GM19372 (cell line): ENCODE measurements around the gene SMIM12.

Experiments used
- ATAC-seq: cut with Tn5 transposase; IDR thresholded peaks from one replicate; pipeline ENCODE4 v1.9.1; 2021; ENCODE audit warnings: mild to moderate bottlenecking, low read depth, moderate library complexity; ENCODE audit not compliant: unreplicated experiment

SMIM12 gene

DNA sequence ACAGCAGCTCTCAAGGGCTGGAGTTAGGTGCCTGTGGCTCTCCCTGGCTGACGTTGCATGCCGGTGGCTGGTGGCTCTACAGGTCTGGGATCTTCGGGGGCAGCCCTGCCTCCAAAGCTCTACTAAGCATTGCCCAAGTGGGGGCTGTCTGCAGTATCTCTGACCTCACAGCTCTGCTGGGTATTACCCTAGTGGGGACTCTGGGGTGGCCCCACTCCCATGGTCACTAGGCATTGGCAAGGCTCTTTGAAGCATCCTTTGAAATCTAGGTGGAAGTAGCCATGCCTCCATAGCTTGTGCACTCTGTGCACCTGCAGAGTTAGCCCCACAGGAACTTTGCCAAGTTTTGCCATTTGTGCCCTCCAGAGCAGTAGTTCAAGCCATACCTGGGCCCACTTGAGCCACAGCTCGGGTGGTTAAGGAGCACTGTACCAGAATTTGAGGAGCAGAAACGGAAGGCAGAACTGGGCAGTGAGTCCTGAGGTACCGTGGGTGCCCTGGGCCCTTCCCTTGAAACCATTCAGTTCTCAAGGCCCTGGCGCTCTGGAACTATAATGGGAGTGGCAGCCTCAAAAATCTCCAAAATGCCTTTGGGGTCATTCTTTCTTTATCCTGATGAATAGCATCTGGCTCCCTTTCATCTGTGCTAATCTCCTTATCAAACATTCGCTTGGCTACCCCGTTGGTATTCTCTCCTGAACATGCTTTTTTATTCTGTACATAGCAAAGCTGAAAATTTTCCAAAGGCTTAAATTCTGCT, 51.3 kb downstream of the SMIM12 start:
- ATAC-seq = no peak

DNA sequence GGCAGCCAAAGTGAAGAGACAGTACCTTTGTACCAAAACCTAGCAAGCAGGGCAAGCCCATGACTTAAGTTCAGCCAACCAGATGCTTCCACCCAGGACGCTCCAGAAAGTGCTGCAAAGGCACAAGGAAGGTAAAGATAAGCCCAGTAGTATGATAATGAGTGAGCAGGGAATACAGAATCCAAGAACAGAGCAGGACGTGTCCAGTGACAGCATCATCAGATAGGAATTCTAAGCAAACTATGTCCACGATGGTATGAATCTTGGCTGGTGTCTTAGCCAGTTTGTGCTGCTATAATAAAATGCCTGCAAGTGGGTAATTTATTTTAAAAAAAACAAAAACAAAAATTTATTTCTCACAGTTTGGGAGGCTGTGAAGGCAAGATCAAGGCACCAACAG, 53.2 kb downstream of the SMIM12 start:
- ATAC-seq = no peak

DNA sequence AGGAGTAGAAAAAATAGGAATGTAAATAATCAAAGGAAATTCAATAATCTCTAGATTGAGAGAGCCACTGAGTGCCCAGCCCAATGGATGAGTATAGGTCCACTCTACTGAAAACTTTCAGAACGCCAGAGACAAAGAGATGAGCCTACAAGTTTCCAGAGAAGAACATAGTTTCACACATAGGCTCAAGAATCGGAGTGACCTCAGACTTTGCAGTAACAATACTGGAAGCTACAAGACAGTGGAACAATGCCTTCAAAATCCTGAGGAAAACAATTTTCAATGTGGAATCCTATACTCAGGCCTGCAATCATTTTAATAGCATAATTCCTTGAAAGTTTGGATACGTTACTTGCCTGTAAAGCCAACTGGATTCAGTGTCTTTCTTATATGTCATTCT, 55.8 kb downstream of the SMIM12 start:
- ATAC-seq = no peak
